Measurements from ENCODE around the gene RALY. TPM values are rescaled to one million over a fixed set of nuclear protein-coding genes. Genes with fewer than 3 reads are reported as not detected.

Gene RALY
- total RNA-seq, 2 experiments from 2014 or later: 208 to 229 TPM

GRCh38 chr20:33971147-33971975 lies 22.4 kb upstream of the RALY start:
- ChIA-PET CTCF (interaction anchor here (0.6 to 2.7 kb wide), 2 partner anchors 10 to 579 kb away, joined by 4 to 9 read pairs; no protein-coding TSS in a partner anchor), POLR2A (no interaction called here)
- H3K27me3 Mint-ChIP-seq: peaks cover 2% of the 10 kb centered on the region

GRCh38 chr20:33976959-33977358 lies 16.8 kb upstream of the RALY start:
- POLR2A ChIA-PET: no interaction called here
- no peak for DNase-seq
- Mint-ChIP-seq H3K36me3 (ENCODE audit: low read depth) (no peaks in the 10 kb centered on the region), H3K27ac (no peak overlapping the region), H3K27me3 (peaks cover 14% of the 10 kb centered on the region), H3K4me3 (no peak overlapping the region), H3K9me3 (no peaks in the 10 kb centered on the region), H3K4me1 (no peaks in the 10 kb centered on the region)
- CTCF ChIA-PET: interaction anchor here (1.3 kb wide), 1 partner anchor 8 kb away, joined by 3 read pairs; no protein-coding TSS in a partner anchor

More at GRCh38 chr20:33971147-33971975, 22.4 kb upstream of the RALY start:
- Mint-ChIP-seq H3K27ac (no peak overlapping the region), H3K4me1 (no peaks in the 10 kb centered on the region), H3K36me3 (ENCODE audit: low read depth) (no peaks in the 10 kb centered on the region), H3K9me3 (no peaks in the 10 kb centered on the region), H3K4me3 (no peak overlapping the region)
- DNase-seq: no peak

- no peak for DNase-seq
- peaks cover 14% of the 10 kb centered on the region for H3K27me3 Mint-ChIP-seq
- H3K4me1 Mint-ChIP-seq: no peaks in the 10 kb centered on the region
- no peaks in the 10 kb centered on the region for H3K9me3 Mint-ChIP-seq
- no peaks in the 10 kb centered on the region for H3K36me3 Mint-ChIP-seq (ENCODE audit: low read depth)
- no peak overlapping the region for H3K27ac Mint-ChIP-seq
- H3K4me3 Mint-ChIP-seq: no peak overlapping the region
- ChIA-PET POLR2A (no interaction called here), CTCF (interaction anchor here (1.3 kb wide), 1 partner anchor 8 kb away, joined by 3 read pairs; no protein-coding TSS in a partner anchor)
Measured at GRCh38 chr20:33977535-33977934, 16.2 kb upstream of the RALY start.

GRCh38 chr20:33979094-33979493 lies 14.6 kb upstream of the RALY start:
- Mint-ChIP-seq H3K4me1 (no peaks in the 10 kb centered on the region), H3K4me3 (no peak overlapping the region), H3K27ac (no peak overlapping the region), H3K9me3 (no peaks in the 10 kb centered on the region), H3K36me3 (ENCODE audit: low read depth) (no peaks in the 10 kb centered on the region), H3K27me3 (peaks cover 14% of the 10 kb centered on the region)
- CTCF ChIA-PET: no interaction called here
- no peak for DNase-seq
- POLR2A ChIA-PET: no interaction called here

- ChIA-PET CTCF (interaction anchor here (0.7 to 2.6 kb wide), 3 partner anchors 10 to 44 kb away, joined by 3 to 9 read pairs (median 3); partner anchors contain the start of gene RALY), POLR2A (interaction anchor here (0.6 kb wide), 1 partner anchor 28 kb away, joined by 3 read pairs; no protein-coding TSS in a partner anchor)
- H3K4me1 Mint-ChIP-seq: no peaks in the 10 kb centered on the region
- no peak for DNase-seq
- H3K27ac Mint-ChIP-seq: no peak overlapping the region
- H3K4me3 Mint-ChIP-seq: no peak overlapping the region
- H3K36me3 Mint-ChIP-seq (ENCODE audit: low read depth): no peaks in the 10 kb centered on the region
- no peaks in the 10 kb centered on the region for H3K9me3 Mint-ChIP-seq
- peaks cover 12% of the 10 kb centered on the region for H3K27me3 Mint-ChIP-seq
Measured at GRCh38 chr20:33981347-33981746, 12.4 kb upstream of the RALY start.

GRCh38 chr20:33981964-33982363 lies 11.7 kb upstream of the RALY start:
- POLR2A ChIA-PET: interaction anchor here (0.6 kb wide), 1 partner anchor 28 kb away, joined by 3 read pairs; no protein-coding TSS in a partner anchor
- no peak for DNase-seq

GRCh38 chr20:33983371-33983770 lies 10.3 kb upstream of the RALY start:
- H3K4me3 Mint-ChIP-seq: no peak overlapping the region
- ChIA-PET POLR2A (no interaction called here), CTCF (interaction anchor here (0.9 kb wide), 1 partner anchor 29 kb away, joined by 3 read pairs; no protein-coding TSS in a partner anchor)
- H3K36me3 Mint-ChIP-seq (ENCODE audit: low read depth): no peaks in the 10 kb centered on the region
- peaks cover 3% of the 10 kb centered on the region for H3K27me3 Mint-ChIP-seq
- H3K4me1 Mint-ChIP-seq: no peaks in the 10 kb centered on the region
- H3K27ac Mint-ChIP-seq: no peak overlapping the region
- H3K9me3 Mint-ChIP-seq: no peaks in the 10 kb centered on the region
- DNase-seq: no peak

More at GRCh38 chr20:33981964-33982363, 11.7 kb upstream of the RALY start:
- H3K9me3 Mint-ChIP-seq: no peaks in the 10 kb centered on the region
- H3K4me1 Mint-ChIP-seq: no peaks in the 10 kb centered on the region
- no peak overlapping the region for H3K4me3 Mint-ChIP-seq
- no peaks in the 10 kb centered on the region for H3K36me3 Mint-ChIP-seq (ENCODE audit: low read depth)
- no peak overlapping the region for H3K27ac Mint-ChIP-seq
- peaks cover 11% of the 10 kb centered on the region for H3K27me3 Mint-ChIP-seq
- CTCF ChIA-PET: interaction anchor here (1.5 to 2.6 kb wide), 2 partner anchors 10 to 12 kb away, joined by 3 to 9 read pairs; partner anchors contain the start of gene RALY

GRCh38 chr20:33984182-33984719 lies 9.5 kb upstream of the RALY start:
- DNase-seq: no peak
- Mint-ChIP-seq H3K27me3 (no peaks in the 10 kb centered on the region), H3K4me3 (no peak overlapping the region), H3K4me1 (no peaks in the 10 kb centered on the region), H3K36me3 (ENCODE audit: low read depth) (no peaks in the 10 kb centered on the region), H3K9me3 (no peaks in the 10 kb centered on the region), H3K27ac (no peak overlapping the region)
- POLR2A ChIA-PET: no interaction called here
- CTCF ChIA-PET: no interaction called here

GRCh38 chr20:33985280-33985679 lies 8.4 kb upstream of the RALY start:
- H3K36me3 Mint-ChIP-seq (ENCODE audit: low read depth): no peaks in the 10 kb centered on the region
- no peak overlapping the region for H3K27ac Mint-ChIP-seq
- H3K27me3 Mint-ChIP-seq: no peaks in the 10 kb centered on the region
- no peaks in the 10 kb centered on the region for H3K9me3 Mint-ChIP-seq
- POLR2A ChIA-PET: no interaction called here
- CTCF ChIA-PET: no interaction called here
- no peak overlapping the region for H3K4me3 Mint-ChIP-seq
- H3K4me1 Mint-ChIP-seq: peaks cover 3% of the 10 kb centered on the region
- no peak for DNase-seq

GRCh38 chr20:33985830-33986229 lies 7.9 kb upstream of the RALY start:
- H3K36me3 Mint-ChIP-seq (ENCODE audit: low read depth): no peaks in the 10 kb centered on the region
- peaks cover 6% of the 10 kb centered on the region for H3K4me1 Mint-ChIP-seq
- POLR2A ChIA-PET: no interaction called here
- H3K27me3 Mint-ChIP-seq: no peaks in the 10 kb centered on the region
- no peak for DNase-seq
- H3K9me3 Mint-ChIP-seq: no peaks in the 10 kb centered on the region
- CTCF ChIA-PET: no interaction called here
- no peak overlapping the region for H3K4me3 Mint-ChIP-seq
- no peak overlapping the region for H3K27ac Mint-ChIP-seq

- peaks cover 11% of the 10 kb centered on the region for H3K4me1 Mint-ChIP-seq
- H3K27me3 Mint-ChIP-seq: no peaks in the 10 kb centered on the region
- POLR2A ChIA-PET: no interaction called here
- CTCF ChIA-PET: no interaction called here
- peaks cover 3% of the 10 kb centered on the region for H3K36me3 Mint-ChIP-seq (ENCODE audit: low read depth)
- H3K27ac Mint-ChIP-seq: no peak overlapping the region
- no peaks in the 10 kb centered on the region for H3K9me3 Mint-ChIP-seq
- no peak for DNase-seq
- no peak overlapping the region for H3K4me3 Mint-ChIP-seq
Measured at GRCh38 chr20:33986560-33987216, 7.0 kb upstream of the RALY start.

GRCh38 chr20:33990075-33990474 lies 3.6 kb upstream of the RALY start:
- peaks cover 12% of the 10 kb centered on the region for H3K36me3 Mint-ChIP-seq (ENCODE audit: low read depth)
- CTCF ChIA-PET: interaction anchor here (1.2 kb wide), 1 partner anchor 21 kb away, joined by 5 read pairs; no protein-coding TSS in a partner anchor
- H3K4me1 Mint-ChIP-seq: peaks cover 24% of the 10 kb centered on the region
- no peak for DNase-seq
- H3K27ac Mint-ChIP-seq: no peak overlapping the region
- no peak overlapping the region for H3K4me3 Mint-ChIP-seq
- H3K9me3 Mint-ChIP-seq: no peaks in the 10 kb centered on the region
- POLR2A ChIA-PET: no interaction called here
- no peaks in the 10 kb centered on the region for H3K27me3 Mint-ChIP-seq

- POLR2A ChIA-PET: no interaction called here
- H3K27ac Mint-ChIP-seq: peak overlapping the region; percentile 97
- DNase-seq: no peak
- peaks cover 34% of the 10 kb centered on the region for H3K4me1 Mint-ChIP-seq
- no peaks in the 10 kb centered on the region for H3K9me3 Mint-ChIP-seq
- H3K36me3 Mint-ChIP-seq (ENCODE audit: low read depth): peaks cover 23% of the 10 kb centered on the region
- H3K27me3 Mint-ChIP-seq: no peaks in the 10 kb centered on the region
- CTCF ChIA-PET: no interaction called here
- peak overlapping the region; percentile 89 for H3K4me3 Mint-ChIP-seq
Measured at GRCh38 chr20:33991502-33991901, 2.2 kb upstream of the RALY start.

Measured in activated CD4-positive, alpha-beta T cell treated with anti-CD3 and anti-CD28 coated beads, Interleukin-2, amount 10 ng/mL, durations not matched to agents 7 days and 5 days (primary cell).